Activated T-helper 17 cell treated with anti-CD3 and anti-CD28 coated beads, Interleukin-2, amount 50 U/mL, for 72 hours (primary cell): ENCODE measurements around the gene AARS2. TPM values are rescaled to one million over a fixed set of nuclear protein-coding genes. Genes with fewer than 3 reads are reported as not detected.

Experiments used
- ATAC-seq: fragments of 150-1000 bp; cut with Tn5 transposase; replicated peaks from 2 replicates; pipeline ENCODE4 v1.10.0; 2021; ENCODE audit warnings: mild to moderate bottlenecking, moderate library complexity
- H3K27ac Mint-ChIP-seq: one replicate; pipeline ENCODE4 v1.8.0; 2022; ENCODE audit warnings: mixed read lengths
- H3K27me3 Mint-ChIP-seq: one replicate; pipeline ENCODE4 v1.8.0; 2022; ENCODE audit warnings: mixed read lengths
- H3K36me3 Mint-ChIP-seq: one replicate; pipeline ENCODE4 v1.8.0; 2022; ENCODE audit warnings: low read depth, mild to moderate bottlenecking, mixed read lengths
- H3K4me1 Mint-ChIP-seq: one replicate; pipeline ENCODE4 v1.8.0; 2022; ENCODE audit warnings: mixed read lengths
- H3K4me3 Mint-ChIP-seq: one replicate; pipeline ENCODE4 v1.8.0; 2022; ENCODE audit warnings: mild to moderate bottlenecking, mixed read lengths
- H3K9me3 Mint-ChIP-seq: one replicate; pipeline ENCODE4 v1.8.0; 2022; ENCODE audit warnings: mixed read lengths
- total RNA-seq, 2 donors: library from RNA; stranded (reverse); gene quantifications; one replicate each; pipeline ENCODE4 v1.2.3, GENCODE V29; 2022

AARS2 gene
- total RNA-seq, 2 donors from 2014 or later = 10.2 to 13.8 TPM

GRCh38 chr6:44271406-44271723 lies 41.8 kb downstream of the AARS2 start:
- H3K9me3 Mint-ChIP-seq = no peaks in the 10 kb centered on the region
- peak overlapping the region; percentile 50 for H3K4me3 Mint-ChIP-seq
- ATAC-seq = no peak
- H3K36me3 Mint-ChIP-seq = no peaks in the 10 kb centered on the region
- H3K4me1 Mint-ChIP-seq = peaks cover 8% of the 10 kb centered on the region
- peaks cover 48% of the 10 kb centered on the region for H3K27me3 Mint-ChIP-seq
- no peak overlapping the region for H3K27ac Mint-ChIP-seq

- Mint-ChIP-seq H3K36me3 (no peaks in the 10 kb centered on the region), H3K27me3 (peaks cover 48% of the 10 kb centered on the region), H3K9me3 (no peaks in the 10 kb centered on the region), H3K27ac (no peak overlapping the region), H3K4me1 (peaks cover 12% of the 10 kb centered on the region), H3K4me3 (peak overlapping the region; percentile 50)
- ATAC-seq = no peak
These were observed 42.4 kb downstream of the AARS2 start for GRCh38 chr6:44270526-44271405.

- Mint-ChIP-seq H3K36me3 (peaks cover under 1% of the 10 kb centered on the region), H3K27ac (no peak within 1 kb of the TSS), H3K27me3 (peaks cover 48% of the 10 kb centered on the region), H3K4me1 (peaks cover 12% of the 10 kb centered on the region), H3K9me3 (no peaks in the 10 kb centered on the region), H3K4me3 (peak within 1 kb of the TSS; percentile 55)
- no peak for ATAC-seq
These were observed 43.1 kb downstream of the AARS2 start, which contains the start of gene TMEM151B for GRCh38 chr6:44269921-44270525. Gene TMEM151B, plus strand, starts transcription at chr6:44270450. Its CDS starts 293 bp downstream, at chr6:44270743.

- Mint-ChIP-seq H3K9me3 (no peaks in the 10 kb centered on the region), H3K36me3 (peaks cover 7% of the 10 kb centered on the region), H3K27me3 (peaks cover 44% of the 10 kb centered on the region), H3K4me3 (peak overlapping the region; percentile 55), H3K27ac (no peak overlapping the region), H3K4me1 (peaks cover 12% of the 10 kb centered on the region)
- ATAC-seq = peak; percentile 50
These were observed 43.8 kb downstream of the AARS2 start for GRCh38 chr6:44269178-44269920.

- Mint-ChIP-seq H3K4me3 (no peak overlapping the region), H3K36me3 (peaks cover 19% of the 10 kb centered on the region), H3K27me3 (peaks cover 36% of the 10 kb centered on the region), H3K9me3 (no peaks in the 10 kb centered on the region), H3K4me1 (peaks cover 12% of the 10 kb centered on the region), H3K27ac (no peak overlapping the region)
- no peak for ATAC-seq
These were observed 45.0 kb downstream of the AARS2 start for GRCh38 chr6:44268095-44268628.

- H3K4me3 Mint-ChIP-seq = no peak overlapping the region
- H3K27ac Mint-ChIP-seq = peak overlapping the region; percentile 43
- no peak for ATAC-seq
- peaks cover 18% of the 10 kb centered on the region for H3K4me1 Mint-ChIP-seq
- H3K9me3 Mint-ChIP-seq = no peaks in the 10 kb centered on the region
- H3K36me3 Mint-ChIP-seq = peaks cover 28% of the 10 kb centered on the region
- peaks cover 27% of the 10 kb centered on the region for H3K27me3 Mint-ChIP-seq
These were observed 45.9 kb downstream of the AARS2 start for GRCh38 chr6:44267252-44267651.

GRCh38 chr6:44266347-44266746 lies 46.8 kb downstream of the AARS2 start:
- H3K36me3 Mint-ChIP-seq = peaks cover 37% of the 10 kb centered on the region
- peak; percentile 18 for ATAC-seq
- H3K27ac Mint-ChIP-seq = peak overlapping the region; percentile 84
- peak overlapping the region; percentile 92 for H3K4me3 Mint-ChIP-seq
- peaks cover 20% of the 10 kb centered on the region for H3K27me3 Mint-ChIP-seq
- peaks cover 18% of the 10 kb centered on the region for H3K4me1 Mint-ChIP-seq
- H3K9me3 Mint-ChIP-seq = no peaks in the 10 kb centered on the region

- Mint-ChIP-seq H3K27ac (peak overlapping the region; percentile 84), H3K9me3 (no peaks in the 10 kb centered on the region), H3K27me3 (peaks cover 16% of the 10 kb centered on the region), H3K36me3 (peaks cover 43% of the 10 kb centered on the region), H3K4me3 (peak overlapping the region; percentile 92), H3K4me1 (peaks cover 23% of the 10 kb centered on the region)
- no peak for ATAC-seq
These were observed 47.4 kb downstream of the AARS2 start for GRCh38 chr6:44265722-44266233.

GRCh38 chr6:44265007-44265721 lies 48.0 kb downstream of the AARS2 start, which contains the start of gene NFKBIE:
Gene NFKBIE, minus strand, starts transcription at chr6:44265551. Its CDS starts 205 bp downstream, at chr6:44265346.
- Mint-ChIP-seq H3K27ac (peak within 1 kb of the TSS; percentile 94), H3K9me3 (no peaks in the 10 kb centered on the region), H3K36me3 (peaks cover 49% of the 10 kb centered on the region), H3K27me3 (peaks cover 16% of the 10 kb centered on the region), H3K4me1 (peaks cover 25% of the 10 kb centered on the region), H3K4me3 (peak within 1 kb of the TSS; percentile 92)
- peak; percentile 63 for ATAC-seq

GRCh38 chr6:44264154-44265006 lies 48.8 kb downstream of the AARS2 start:
- Mint-ChIP-seq H3K36me3 (peaks cover 55% of the 10 kb centered on the region), H3K27ac (peak overlapping the region; percentile 94), H3K4me1 (peaks cover 25% of the 10 kb centered on the region), H3K27me3 (peaks cover 8% of the 10 kb centered on the region), H3K4me3 (peak overlapping the region; percentile 92), H3K9me3 (no peaks in the 10 kb centered on the region)
- peak; percentile 32 for ATAC-seq

- H3K27me3 Mint-ChIP-seq = no peaks in the 10 kb centered on the region
- peak; percentile 42 for ATAC-seq
- peak overlapping the region; percentile 92 for H3K4me3 Mint-ChIP-seq
- H3K27ac Mint-ChIP-seq = peak overlapping the region; percentile 94
- H3K9me3 Mint-ChIP-seq = no peaks in the 10 kb centered on the region
- H3K36me3 Mint-ChIP-seq = peaks cover 64% of the 10 kb centered on the region
- peaks cover 25% of the 10 kb centered on the region for H3K4me1 Mint-ChIP-seq
These were observed 49.6 kb downstream of the AARS2 start for GRCh38 chr6:44263354-44264100.
